Mesothelial cell of epicardium (in vitro differentiated cells): ENCODE measurements around the gene SAYSD1. TPM values are rescaled to one million over a fixed set of nuclear protein-coding genes. Genes with fewer than 3 reads are reported as not detected.

ENCODE experiments used
- DNase-seq, 2 experiments: peaks; one replicate each; pipeline ENCODE4 v3.0.0; 2021; ENCODE audit warnings: low spot score in 2 of 2; ENCODE audit not compliant: unreplicated experiment in 2 of 2
- H3K27ac Mint-ChIP-seq: 2 replicates; pipeline ENCODE4 v1.8.0; 2021; ENCODE audit warnings: mixed read lengths
- H3K27me3 Mint-ChIP-seq: 2 replicates; pipeline ENCODE4 v1.8.0; 2021; ENCODE audit warnings: low read depth, mixed read lengths
- H3K36me3 Mint-ChIP-seq: 2 replicates; pipeline ENCODE4 v1.8.0; 2021; ENCODE audit warnings: mixed read lengths
- H3K4me1 Mint-ChIP-seq: 2 replicates; pipeline ENCODE4 v1.8.0; 2021; ENCODE audit warnings: mixed read lengths
- H3K4me3 Mint-ChIP-seq: 2 replicates; pipeline ENCODE4 v1.8.0; 2021; ENCODE audit warnings: mild to moderate bottlenecking, moderate library complexity, mixed read lengths
- H3K9me3 Mint-ChIP-seq: 2 replicates; pipeline ENCODE4 v1.8.0; 2021; ENCODE audit warnings: mixed read lengths
- total RNA-seq: library from RNA; stranded (reverse); gene quantifications from 3 replicates; pipeline ENCODE4 v1.2.1, GENCODE V29; 2021
- TF ChIP-seq, protein P1 (sequence below): fragments of 200-600 bp; sonication (generic); IDR thresholded peaks from one replicate; pipeline ENCODE4 v1.5.0; 2021; ENCODE audit warnings: antibody characterized with exemption; ENCODE audit not compliant: unreplicated experiment

The SAYSD1 gene
- total RNA-seq, 1 donor from 2014 or later = 14.2 TPM

DNA sequence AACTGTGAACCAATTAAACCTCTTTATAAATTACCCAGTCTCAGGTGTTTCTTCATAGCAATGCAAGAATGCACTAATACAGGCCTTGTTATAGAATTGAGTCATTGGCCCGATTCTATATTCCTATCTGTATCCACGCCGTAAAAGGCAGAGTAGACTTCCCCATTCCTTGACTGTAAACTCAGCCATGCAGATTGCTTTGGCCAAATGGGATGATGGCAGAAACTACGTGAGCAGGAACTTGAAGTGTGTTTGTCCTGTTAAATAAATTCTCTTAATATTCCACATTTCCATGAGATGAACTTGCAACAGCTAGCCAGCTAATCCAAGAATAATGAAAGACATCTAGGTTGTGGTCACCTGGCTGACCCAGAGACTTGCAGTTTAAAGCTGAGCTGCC, 3.9 kb upstream of the SAYSD1 start:
- H3K36me3 Mint-ChIP-seq = no peaks in the 10 kb centered on the region
- no peak overlapping the region for H3K27ac Mint-ChIP-seq
- peaks cover 33% of the 10 kb centered on the region for H3K27me3 Mint-ChIP-seq
- H3K4me1 Mint-ChIP-seq = peaks cover 11% of the 10 kb centered on the region
- no peaks in the 10 kb centered on the region for H3K9me3 Mint-ChIP-seq
- TF ChIP-seq, protein P1, sequence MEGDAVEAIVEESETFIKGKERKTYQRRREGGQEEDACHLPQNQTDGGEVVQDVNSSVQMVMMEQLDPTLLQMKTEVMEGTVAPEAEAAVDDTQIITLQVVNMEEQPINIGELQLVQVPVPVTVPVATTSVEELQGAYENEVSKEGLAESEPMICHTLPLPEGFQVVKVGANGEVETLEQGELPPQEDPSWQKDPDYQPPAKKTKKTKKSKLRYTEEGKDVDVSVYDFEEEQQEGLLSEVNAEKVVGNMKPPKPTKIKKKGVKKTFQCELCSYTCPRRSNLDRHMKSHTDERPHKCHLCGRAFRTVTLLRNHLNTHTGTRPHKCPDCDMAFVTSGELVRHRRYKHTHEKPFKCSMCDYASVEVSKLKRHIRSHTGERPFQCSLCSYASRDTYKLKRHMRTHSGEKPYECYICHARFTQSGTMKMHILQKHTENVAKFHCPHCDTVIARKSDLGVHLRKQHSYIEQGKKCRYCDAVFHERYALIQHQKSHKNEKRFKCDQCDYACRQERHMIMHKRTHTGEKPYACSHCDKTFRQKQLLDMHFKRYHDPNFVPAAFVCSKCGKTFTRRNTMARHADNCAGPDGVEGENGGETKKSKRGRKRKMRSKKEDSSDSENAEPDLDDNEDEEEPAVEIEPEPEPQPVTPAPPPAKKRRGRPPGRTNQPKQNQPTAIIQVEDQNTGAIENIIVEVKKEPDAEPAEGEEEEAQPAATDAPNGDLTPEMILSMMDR = no peak
- DNase-seq = no peak
- no peak overlapping the region for H3K4me3 Mint-ChIP-seq

DNA sequence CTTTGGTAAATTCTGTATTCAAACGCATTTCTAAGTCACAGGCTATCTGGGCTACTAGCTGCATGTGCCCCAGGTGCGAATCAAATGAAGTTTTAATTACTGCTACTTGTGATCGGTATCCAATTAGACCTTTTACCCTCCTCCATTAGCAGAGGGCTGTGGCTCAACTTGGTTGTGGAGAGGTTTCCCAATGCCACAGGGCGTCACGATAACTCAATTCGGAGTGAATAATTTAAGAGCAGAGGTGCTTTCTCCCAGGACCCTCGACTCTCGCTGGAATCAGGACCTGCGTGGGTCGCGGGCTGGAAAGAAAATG, 640 bp downstream of the SAYSD1 start:
- H3K36me3 Mint-ChIP-seq = peaks cover 13% of the 10 kb centered on the region

DNA sequence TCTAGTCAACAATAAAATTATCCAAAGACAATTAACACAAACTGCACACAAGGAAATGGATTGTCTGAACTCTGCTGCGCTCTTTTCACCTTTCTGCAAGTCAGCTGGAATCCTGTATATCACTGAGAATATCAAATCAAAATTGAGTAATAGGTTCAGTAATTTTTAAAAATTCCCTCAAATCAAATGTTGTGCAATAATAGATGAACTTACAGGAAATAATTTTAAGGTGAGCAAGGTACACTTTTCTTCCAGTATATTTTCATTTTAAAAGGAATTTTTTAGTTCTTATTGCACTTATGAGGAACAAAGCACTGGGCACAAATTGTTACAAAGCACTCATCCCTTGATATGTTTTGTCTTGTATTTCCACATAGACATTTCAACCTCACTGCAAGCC, 1.2 kb downstream of the SAYSD1 start:
- DNase-seq = no peak
- Mint-ChIP-seq H3K9me3 (no peaks in the 10 kb centered on the region), H3K36me3 (peaks cover 18% of the 10 kb centered on the region), H3K27ac (peak overlapping the region; percentile 97), H3K27me3 (no peaks in the 10 kb centered on the region), H3K4me3 (peak overlapping the region; percentile 92), H3K4me1 (peaks cover 19% of the 10 kb centered on the region)
- TF ChIP-seq, protein P1 = no peak

More for the DNA sequence above, 640 bp downstream of the SAYSD1 start:
- Mint-ChIP-seq H3K4me1 (peaks cover 18% of the 10 kb centered on the region), H3K27ac (peak overlapping the region; percentile 97), H3K27me3 (no peaks in the 10 kb centered on the region), H3K9me3 (no peaks in the 10 kb centered on the region), H3K4me3 (peak overlapping the region; percentile 92)
- TF ChIP-seq, protein P1 = no peak
- no peak for DNase-seq

DNA sequence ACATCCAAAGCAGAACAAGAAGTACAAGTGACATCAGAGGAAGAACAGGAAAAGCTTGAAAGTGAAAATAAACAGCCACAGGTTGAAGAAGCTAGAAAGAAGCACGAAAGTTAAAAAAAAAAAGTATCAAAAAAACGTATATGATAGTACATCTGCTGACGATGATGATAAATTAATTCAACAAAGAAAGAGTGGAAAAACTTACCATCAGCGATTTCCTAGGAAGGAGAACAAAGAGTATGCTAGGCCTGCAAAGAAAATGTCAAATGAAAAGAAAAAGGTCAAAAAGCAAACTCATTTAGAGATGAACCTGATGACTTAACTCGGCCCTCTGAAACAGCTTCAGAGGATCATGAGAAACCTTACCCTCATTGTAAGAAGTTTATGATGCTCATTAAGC, 3.7 kb downstream of the SAYSD1 start:
- Mint-ChIP-seq H3K4me1 (peaks cover 24% of the 10 kb centered on the region), H3K27ac (no peak overlapping the region), H3K9me3 (no peaks in the 10 kb centered on the region), H3K27me3 (no peaks in the 10 kb centered on the region), H3K4me3 (no peak overlapping the region), H3K36me3 (peaks cover 23% of the 10 kb centered on the region)
- TF ChIP-seq, protein P1 = no peak
- DNase-seq = no peak

DNA sequence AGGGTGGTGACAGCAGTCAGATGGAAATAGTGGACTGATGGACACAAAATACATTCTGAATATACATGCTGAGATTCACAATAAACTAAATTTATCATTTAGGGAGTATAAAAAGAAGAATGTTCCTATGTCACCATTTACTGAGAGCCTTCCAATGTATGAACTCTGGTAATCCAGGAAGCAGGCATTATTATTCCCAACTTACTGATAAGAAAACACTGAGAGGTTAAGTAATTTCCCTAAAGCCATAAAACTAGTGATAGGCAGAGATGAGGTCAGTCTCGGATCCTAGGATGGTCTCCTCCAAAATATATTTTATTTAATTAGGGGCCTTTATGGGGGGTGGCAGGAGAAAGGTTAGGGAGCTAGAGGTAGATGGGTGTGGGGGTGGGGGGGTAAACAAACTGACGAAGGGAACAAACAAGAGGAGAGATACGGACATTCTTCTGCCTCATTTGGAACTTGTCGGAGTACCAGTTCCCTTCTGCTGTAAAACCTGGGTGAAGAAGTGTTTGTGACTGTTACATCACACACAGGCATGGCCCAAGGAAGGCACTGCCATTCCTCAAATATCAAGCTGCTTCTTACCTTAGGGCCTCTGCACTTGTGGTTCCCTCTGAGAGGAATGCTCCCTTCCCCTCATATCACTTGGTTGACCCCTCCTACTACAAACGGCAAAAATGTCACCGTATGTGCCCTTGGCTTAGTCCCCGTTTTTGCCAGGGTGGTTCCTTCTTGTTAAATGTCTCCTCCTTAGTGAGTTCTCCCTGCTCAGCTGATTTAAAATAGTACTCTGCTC, 6.7 kb downstream of the SAYSD1 start:
- no peak overlapping the region for H3K27ac Mint-ChIP-seq
- no peaks in the 10 kb centered on the region for H3K9me3 Mint-ChIP-seq
- TF ChIP-seq, protein P1 = no peak
- no peaks in the 10 kb centered on the region for H3K27me3 Mint-ChIP-seq
- no peak overlapping the region for H3K4me3 Mint-ChIP-seq
- no peak for DNase-seq
- H3K4me1 Mint-ChIP-seq = peaks cover 7% of the 10 kb centered on the region
- peaks cover 33% of the 10 kb centered on the region for H3K36me3 Mint-ChIP-seq
